Liver (tissue), 9 donors: ENCODE results near the gene KRTAP6-2. TPM values are rescaled to one million over a fixed set of nuclear protein-coding genes. Genes with fewer than 3 reads are reported as not detected.

Experiments used
- DNase-seq: peaks from one replicate; pipeline ENCODE4 v3.0.0-alpha.2; 2017; ENCODE audit warnings: low spot score
- H3K27ac ChIP-seq, 2 donors: one replicate each; pipeline ENCODE4 v1.7.0; 2013; ENCODE audit warnings: inconsistent platforms in 2 of 2, low read length in 2 of 2, control low read depth in 1 of 2, low read depth in 1 of 2, mild to moderate bottlenecking in 1 of 2
- H3K27me3 ChIP-seq, 4 donors: one replicate each; pipeline versions ENCODE4 v1.6.1 to v1.7.0; 2013; ENCODE audit warnings: low read length in 3 of 4, inconsistent platforms in 1 of 4, mild to moderate bottlenecking in 1 of 4, moderate library complexity in 1 of 4; ENCODE audit not compliant: control insufficient read depth in 4 of 4, insufficient read depth in 4 of 4
- H3K36me3 ChIP-seq, 4 donors: one replicate each; pipeline versions ENCODE4 v1.6.1 to v1.7.0; 2013; ENCODE audit warnings: low read length in 3 of 4, mild to moderate bottlenecking in 3 of 4, low read depth in 1 of 4, moderate library complexity in 1 of 4; ENCODE audit not compliant: control insufficient read depth in 4 of 4, insufficient read depth in 3 of 4
- H3K4me1 ChIP-seq, 4 donors: one replicate each; pipeline versions ENCODE4 v1.6.1 to v1.7.0; 2013; ENCODE audit warnings: low read length in 3 of 4, mild to moderate bottlenecking in 3 of 4, moderate library complexity in 1 of 4; ENCODE audit not compliant: control insufficient read depth in 4 of 4, insufficient read depth in 4 of 4
- H3K4me3 ChIP-seq, 3 donors: one replicate each; pipeline versions ENCODE4 v1.6.1 to v1.7.0; 2013; ENCODE audit warnings: low read length in 3 of 3, control low read depth in 1 of 3, low read depth in 1 of 3, mild to moderate bottlenecking in 1 of 3
- H3K9ac ChIP-seq, 2 donors: one replicate each; pipeline ENCODE4 v1.7.0; 2013; ENCODE audit warnings: low read length in 2 of 2, mild to moderate bottlenecking in 2 of 2, moderate library complexity in 2 of 2, control low read depth in 1 of 2, low read depth in 1 of 2
- H3K9me3 ChIP-seq, 4 donors: one replicate each; pipeline versions ENCODE4 v1.6.1 to v1.7.0; 2013; ENCODE audit warnings: low read length in 3 of 4; ENCODE audit not compliant: control insufficient read depth in 4 of 4
- ATF3 ChIP-seq: IDR thresholded peaks from 2 replicates; pipeline ENCODE4 v1.6.1; 2016; ENCODE audit warnings: antibody characterized with exemption
- CTCF ChIP-seq: fragments of 150-350 bp; IDR thresholded peaks from 2 replicates; pipeline ENCODE4 v1.5.1; 2017; ENCODE audit warnings: improper control_type of control experiment, low read depth, low read length; ENCODE audit not compliant: missing input control
- EGR1 ChIP-seq, 2 donors: IDR thresholded peaks; 2 replicates each; pipeline ENCODE4 v1.6.1; 2016 to 2018; ENCODE audit warnings: antibody characterized with exemption in 2 of 2, low read depth in 2 of 2
- FOXA2 ChIP-seq: IDR thresholded peaks from 2 replicates; pipeline ENCODE4 v1.6.1; 2016; ENCODE audit warnings: antibody characterized with exemption
- GABPA ChIP-seq, 2 donors: IDR thresholded peaks in 1 of 2; conservative IDR thresholded peaks in 1 of 2; 2 replicates each; pipeline ENCODE4 v1.6.1; 2016; ENCODE audit warnings: antibody characterized with exemption in 2 of 2, mild to moderate bottlenecking in 1 of 2, moderate library complexity in 1 of 2
- HNF4G ChIP-seq: IDR thresholded peaks from 2 replicates; pipeline ENCODE4 v1.6.1; 2016; ENCODE audit warnings: antibody characterized with exemption
- JUND ChIP-seq, 2 donors: IDR thresholded peaks; 2 replicates each; pipeline ENCODE4 v1.6.1; 2016; ENCODE audit warnings: antibody characterized with exemption in 2 of 2
- NR2F2 ChIP-seq: IDR thresholded peaks from 2 replicates; pipeline ENCODE4 v1.6.1; 2016; ENCODE audit warnings: antibody characterized with exemption
- REST ChIP-seq: IDR thresholded peaks from 2 replicates; pipeline ENCODE4 v1.6.1; 2016; ENCODE audit warnings: antibody characterized with exemption, mild to moderate bottlenecking
- RXRA ChIP-seq, 2 donors: IDR thresholded peaks; 2 replicates each; pipeline ENCODE4 v1.6.1; 2017 to 2018; ENCODE audit warnings: antibody characterized with exemption in 2 of 2, mild to moderate bottlenecking in 1 of 2
- SP1 ChIP-seq: IDR thresholded peaks from 2 replicates; pipeline ENCODE4 v1.6.1; 2018; ENCODE audit warnings: antibody characterized with exemption, mild to moderate bottlenecking
- ZBTB33 ChIP-seq: IDR thresholded peaks from 2 replicates; pipeline ENCODE4 v1.6.1; 2016; ENCODE audit warnings: antibody characterized with exemption
- WGBS: extraction: QIAGEN DNeasy Blood & Tissue Kit; methylation state at CpG from one replicate; pipeline ENCODE4 v1.1.7; 2013; 5-methylcytosine and 5-hydroxymethylcytosine counted together
- polyA plus RNA-seq, 2 donors: library from polyadenylated mRNA; stranded (reverse) in 1 of 2; unstranded in 1 of 2; fragments of 200-250 nt in 1 of 2; fragments of >200 nt in 1 of 2; fragmentation: Nextera tagmentation in 1 of 2; extraction: Ambion mirVana in 1 of 2; gene quantifications; one replicate each; pipeline versions ENCODE4 v1.2.1 to v1.2.3, GENCODE V29; 2013 to 2015
- total RNA-seq, 2 donors: library from RNA; depleted of rRNA; stranded (reverse); fragments of >200 nt; gene quantifications; one replicate each; pipeline ENCODE4 v1.2.3, GENCODE V29; 2014
- donor health status: healthy.
- donor health status: healthy.
- donor health status: healthy.
- donor health status: healthy.
- donor health status: healthy.

KRTAP6-2 gene
- total and polyA plus RNA-seq, 4 donors = not detected

GRCh38 chr21:30605968-30606367 lies 7.3 kb upstream of the KRTAP6-2 start:
- Histone ChIP-seq H3K4me3 (no peak overlapping the region), H3K4me1 (no peaks in the 10 kb centered on the region), H3K9ac (no peak overlapping the region), H3K27me3 (no peaks in the 10 kb centered on the region), H3K9me3 (no peaks in the 10 kb centered on the region), H3K27ac (no peak overlapping the region), H3K36me3 (no peaks in the 10 kb centered on the region)
- no peak for DNase-seq
- no peak for TF ChIP-seq GABPA (IDR thresholded peaks at IDR 0.05 in 1 of 2, conservative IDR thresholded peaks at IDR 0.05 in 1 of 2)
- no peak for TF ChIP-seq HNF4G
- TF ChIP-seq RXRA (IDR thresholded peaks at IDR 0.05) = no peak
- TF ChIP-seq REST = no peak
- WGBS = 73% methylated on average over 2 of the region's 2 CpGs

- Histone ChIP-seq H3K9ac (no peak within 1 kb of the TSS), H3K27me3 (no peaks in the 10 kb centered on the region), H3K36me3 (no peaks in the 10 kb centered on the region), H3K4me3 (no peak within 1 kb of the TSS), H3K9me3 (no peaks in the 10 kb centered on the region), H3K27ac (no peak within 1 kb of the TSS), H3K4me1 (no peaks in the 10 kb centered on the region)
- no peak for DNase-seq
- no peak for TF ChIP-seq EGR1 (IDR thresholded peaks at IDR 0.05; ENCODE audit: low read depth in 2 of 2)
- 63% methylated on average over 1 of the region's 1 CpG for WGBS
Observed at GRCh38 chr21:30600787-30601186, 2.1 kb upstream of the KRTAP6-2 start, which contains the start of gene KRTAP22-1. Gene KRTAP22-1, plus strand, starts transcription at chr21:30601087.

- H3K4me1 ChIP-seq = no peaks in the 10 kb centered on the region
- no peak within 1 kb of the TSS for H3K27ac ChIP-seq
- no peaks in the 10 kb centered on the region for H3K36me3 ChIP-seq
- TF ChIP-seq JUND (IDR thresholded peaks at IDR 0.05) (no peak), SP1 (no peak)
- no peaks in the 10 kb centered on the region for H3K27me3 ChIP-seq
- 89% methylated on average over 4 of the region's 4 CpGs for WGBS
- no peak within 1 kb of the TSS for H3K9ac ChIP-seq
- no peak for DNase-seq
- no peaks in the 10 kb centered on the region for H3K9me3 ChIP-seq
- H3K4me3 ChIP-seq = no peak within 1 kb of the TSS
Observed at GRCh38 chr21:30592140-30592539, 6.6 kb downstream of the KRTAP6-2 start, which contains the start of gene KRTAP6-3. Gene KRTAP6-3, plus strand, starts transcription at chr21:30592440. Its CDS starts 6 bp downstream, at chr21:30592446.

GRCh38 chr21:30590297-30590696 lies 8.4 kb downstream of the KRTAP6-2 start, which contains the start of gene KRTAP22-2:
Gene KRTAP22-2, minus strand, starts transcription at chr21:30590397.
- Histone ChIP-seq H3K4me1 (no peaks in the 10 kb centered on the region), H3K27me3 (no peaks in the 10 kb centered on the region), H3K27ac (no peak within 1 kb of the TSS), H3K4me3 (no peak within 1 kb of the TSS), H3K9ac (no peak within 1 kb of the TSS), H3K36me3 (no peaks in the 10 kb centered on the region), H3K9me3 (no peaks in the 10 kb centered on the region)
- no peak for DNase-seq
- TF ChIP-seq ZBTB33 (no peak), ATF3 (no peak), CTCF (no peak), SP1 (no peak), REST (no peak), HNF4G (no peak), NR2F2 (no peak), FOXA2 (no peak)
